IMR-90 (cell line): Measurements from ENCODE around the gene ACACB. TPM values are rescaled to one million over a fixed set of nuclear protein-coding genes. Genes with fewer than 3 reads are reported as not detected.

Experiments
- ATAC-seq: fragments of 200-7000 bp; cut with Tn5 transposase; 2 replicates; pipeline ENCODE4 v1.9.1; 2020; ENCODE audit warnings: low read depth, mild to moderate bottlenecking, moderate library complexity
- BruUV-seq: library from RNA; stranded (reverse); fragments of 400-500 nt; replicated peaks from 2 replicates; lab custom pipeline; 2021; lab: Mats Ljungman, UMichigan
- CTCF ChIA-PET: fragments of 300-600 bp; formaldehyde crosslinking; extraction: SDS; loops from one replicate; lab custom pipeline; 2021; ENCODE audit warnings: antibody characterized with exemption; lab: Yijun Ruan, JAX
- POLR2A ChIA-PET: fragments of 300-600 bp; sonication (Branson Sonifier 250); formaldehyde crosslinking; loops from one replicate; lab custom pipeline; 2022; ENCODE audit warnings: antibody characterized with exemption; ENCODE audit not compliant: unreplicated experiment; lab: Charles Lee
- DNase-seq: peaks from one replicate; pipeline ENCODE4 v3.0.0; 2013
- H2AFZ ChIP-seq: replicated peaks from 2 replicates; pipeline ENCODE3; 2013; ENCODE audit warnings: low read length, mild to moderate bottlenecking; ENCODE audit not compliant: poor library complexity
- H2AK5ac ChIP-seq: 2 replicates; pipeline ENCODE4 v1.6.1; 2013; ENCODE audit warnings: low read depth, low read length, inconsistent platforms
- H2AK9ac ChIP-seq: replicated peaks from 2 replicates; pipeline ENCODE3; 2013; ENCODE audit warnings: mild to moderate bottlenecking, low read depth, low read length, moderate library complexity; ENCODE audit not compliant: poor library complexity
- H2BK120ac ChIP-seq: 2 replicates; pipeline ENCODE4 v1.6.1; 2013; ENCODE audit warnings: low read depth, low read length, inconsistent platforms
- H2BK15ac ChIP-seq: 3 replicates; pipeline ENCODE4 v1.6.1; 2013; ENCODE audit warnings: low read depth, low read length, inconsistent platforms
- H2BK20ac ChIP-seq: 2 replicates; pipeline ENCODE4 v1.6.1; 2013; ENCODE audit warnings: low read depth, mild to moderate bottlenecking, inconsistent platforms, low read length, moderate library complexity
- H2BK5ac ChIP-seq: 2 replicates; pipeline ENCODE4 v1.6.1; 2013; ENCODE audit warnings: mild to moderate bottlenecking, low read depth, low read length, inconsistent platforms; ENCODE audit not compliant: poor library complexity, severe bottlenecking
- H3K14ac ChIP-seq: replicated peaks from 2 replicates; pipeline ENCODE4 v1.6.1; 2013; ENCODE audit warnings: low read depth, low read length, inconsistent platforms
- H3K18ac ChIP-seq: 2 replicates; pipeline ENCODE4 v1.6.1; 2013; ENCODE audit warnings: low read depth, low read length, control low read depth
- H3K23ac ChIP-seq: 2 replicates; pipeline ENCODE4 v1.6.1; 2013; ENCODE audit warnings: low read depth, low read length, inconsistent platforms
- H3K27ac ChIP-seq: 2 replicates; pipeline ENCODE4 v1.5.1; 2013; ENCODE audit warnings: mild to moderate bottlenecking, control low read depth, low read length; ENCODE audit not compliant: insufficient read depth
- H3K27me3 ChIP-seq: 2 replicates; pipeline ENCODE4 v1.6.1; 2013; ENCODE audit warnings: low read length; ENCODE audit not compliant: control insufficient read depth, insufficient read depth
- H3K36me3 ChIP-seq: 2 replicates; pipeline ENCODE4 v1.6.1; 2013; ENCODE audit warnings: low read length, mixed read lengths; ENCODE audit not compliant: control insufficient read depth, insufficient read depth
- H3K4ac ChIP-seq: 2 replicates; pipeline ENCODE4 v1.6.1; 2013; ENCODE audit warnings: low read depth, low read length, inconsistent platforms
- H3K4me1 ChIP-seq: 2 replicates; pipeline ENCODE4 v1.6.1; 2013; ENCODE audit warnings: low read length, mixed read lengths; ENCODE audit not compliant: control insufficient read depth, insufficient read depth
- H3K4me2 ChIP-seq: 2 replicates; pipeline ENCODE4 v1.6.1; 2013; ENCODE audit warnings: low read depth, mild to moderate bottlenecking, control low read depth, low read length, moderate library complexity
- H3K4me3 ChIP-seq: 2 replicates; pipeline ENCODE4 v1.5.1; 2013; ENCODE audit warnings: low read depth, mild to moderate bottlenecking, control low read depth, low read length, moderate library complexity; ENCODE audit not compliant: insufficient read depth
- H3K56ac ChIP-seq: 2 replicates; pipeline ENCODE4 v1.6.1; 2013; ENCODE audit warnings: low read length, inconsistent platforms; ENCODE audit not compliant: insufficient read depth; ENCODE audit errors: extremely low read depth
- H3K79me1 ChIP-seq, 2 experiments: 2 replicates each; pipeline ENCODE4 v1.6.1; 2013; ENCODE audit warnings: low read length in 2 of 2, inconsistent platforms in 1 of 2, low read depth in 1 of 2
- H3K9ac ChIP-seq: 2 replicates; pipeline ENCODE4 v1.6.1; 2013; ENCODE audit warnings: low read depth, low read length, control low read depth
- H3K9me1 ChIP-seq: 2 replicates; pipeline ENCODE4 v1.6.1; 2013; ENCODE audit warnings: low read length, inconsistent platforms; ENCODE audit not compliant: insufficient read depth
- H3K9me3 ChIP-seq: 2 replicates; pipeline ENCODE4 v1.6.1; 2013; ENCODE audit warnings: low read length; ENCODE audit not compliant: control insufficient read depth, insufficient read depth
- H4K20me1 ChIP-seq: 2 replicates; pipeline ENCODE4 v1.6.1; 2013; ENCODE audit warnings: low read length, inconsistent platforms; ENCODE audit not compliant: insufficient read depth
- H4K5ac ChIP-seq: 2 replicates; pipeline ENCODE4 v1.6.1; 2013; ENCODE audit warnings: mild to moderate bottlenecking, low read depth, low read length, control low read depth
- H4K8ac ChIP-seq, 2 experiments: 2 replicates each; pipeline ENCODE4 v1.6.1; 2013; ENCODE audit warnings: low read depth in 2 of 2, low read length in 2 of 2, control low read depth in 1 of 2, inconsistent platforms in 1 of 2
- H4K91ac ChIP-seq: 2 replicates; pipeline ENCODE4 v1.6.1; 2013; ENCODE audit warnings: low read depth, low read length, inconsistent platforms; ENCODE audit not compliant: insufficient read depth
- CEBPB ChIP-seq: IDR thresholded peaks from 2 replicates; pipeline ENCODE4 v1.6.1; 2012; ENCODE audit warnings: low read depth, low read length, improper control_type of control experiment
- CHD1 ChIP-seq: IDR thresholded peaks from 2 replicates; pipeline ENCODE4 v1.6.1; 2012; ENCODE audit warnings: low read depth, low read length, improper control_type of control experiment
- FOS ChIP-seq: fragments of 150-350 bp; IDR thresholded peaks from 2 replicates; pipeline ENCODE4 v1.6.1; 2016; ENCODE audit warnings: low read depth, low read length
- MAFK ChIP-seq: IDR thresholded peaks from 2 replicates; pipeline ENCODE4 v1.6.1; 2012; ENCODE audit warnings: low read depth, low read length, improper control_type of control experiment
- MAZ ChIP-seq: IDR thresholded peaks from 2 replicates; pipeline ENCODE4 v1.6.1; 2012; ENCODE audit warnings: low read depth, mild to moderate bottlenecking, low read length, improper control_type of control experiment, moderate library complexity, borderline replicate concordance
- MXI1 ChIP-seq: IDR thresholded peaks from 2 replicates; pipeline ENCODE4 v1.6.1; 2012; ENCODE audit warnings: low read depth, mild to moderate bottlenecking, low read length, moderate library complexity, borderline replicate concordance
- POLR2A ChIP-seq: IDR thresholded peaks from 2 replicates; pipeline ENCODE4 v1.6.1; 2012; ENCODE audit warnings: mild to moderate bottlenecking, low read depth, low read length
- RAD21 ChIP-seq: IDR thresholded peaks from 2 replicates; pipeline ENCODE4 v1.6.1; 2012; ENCODE audit warnings: low read length, improper control_type of control experiment
- RCOR1 ChIP-seq: IDR thresholded peaks from 2 replicates; pipeline ENCODE4 v1.6.1; 2012; ENCODE audit warnings: mild to moderate bottlenecking, low read length, improper control_type of control experiment; ENCODE audit not compliant: insufficient replicate concordance
- RFX5 ChIP-seq: IDR thresholded peaks from 2 replicates; pipeline ENCODE4 v1.8.0; 2012; ENCODE audit warnings: low read depth, mild to moderate bottlenecking, low read length, moderate library complexity
- SMC3 ChIP-seq: fragments of 150-350 bp; IDR thresholded peaks from 2 replicates; pipeline ENCODE4 v1.6.1; 2016; ENCODE audit warnings: low read depth, mild to moderate bottlenecking, antibody characterized with exemption, low read length, moderate library complexity
- WGBS, 2 experiments: methylation state at CpG; one replicate each; pipeline versions ENCODE4 v1.1.5 to v1.1.7; 2013; ENCODE audit warnings: missing lambda C conversion rate in 2 of 2; ENCODE audit not compliant: insufficient read length in 1 of 2; ENCODE audit errors: extremely low coverage in 2 of 2; 5-methylcytosine and 5-hydroxymethylcytosine counted together
- dilution Hi-C: fragments of 300-500 bp; cut with HindIII; formaldehyde crosslinking; loops from one replicate; pipeline ENCODE4 v1.14.3; 2018; ENCODE audit warnings: low sequenced_read_pairs; ENCODE audit not compliant: unreplicated experiment
- in situ Hi-C: fragments of 300-500 bp; cut with MboI; formaldehyde crosslinking; loops from 3 replicates; pipeline ENCODE4 v1.14.3; 2019; ENCODE audit warnings: low sequenced_read_pairs, inconsistent platforms, mixed read lengths
- intact Hi-C: fragments of 100-400 bp; cut with micrococcal nuclease; formaldehyde crosslinking; loops from 2 replicates; pipeline ENCODE4 v1.10.0; 2022
- polyA plus RNA-seq, 3 experiments: library from polyadenylated mRNA; depleted of rRNA; stranded (reverse); fragments of >200 nt; gene quantifications; 2 replicates each; pipeline ENCODE4 v1.2.3, GENCODE V29; 2012; ENCODE audit warnings: low replicate concordance in 1 of 3
- total RNA-seq: library from RNA; depleted of rRNA; stranded (reverse); fragments of >200 nt; gene quantifications from 2 replicates; pipeline ENCODE4 v1.2.3, GENCODE V29; 2012
- TF ChIP-seq, protein P1 (sequence below): fragments of 150-350 bp; IDR thresholded peaks from 2 replicates; pipeline ENCODE4 v1.6.1; 2016; ENCODE audit warnings: low read depth, mild to moderate bottlenecking, low read length, moderate library complexity, borderline replicate concordance
- TF ChIP-seq, protein P2 (sequence below): conservative IDR thresholded peaks from 2 replicates; pipeline ENCODE4 v1.5.1; 2012; ENCODE audit warnings: mild to moderate bottlenecking, low read depth, low read length, improper control_type of control experiment
- TF ChIP-seq, protein P3 (sequence below): fragments of 150-350 bp; IDR thresholded peaks from 2 replicates; pipeline ENCODE4 v1.6.1; 2017; ENCODE audit warnings: mild to moderate bottlenecking, antibody characterized with exemption, low read length, low read depth

Gene ACACB
- total and polyA plus RNA-seq, 2 of the 4 experiments (the other 2 are of a cell fraction) = 2.0 to 2.1 TPM

DNA sequence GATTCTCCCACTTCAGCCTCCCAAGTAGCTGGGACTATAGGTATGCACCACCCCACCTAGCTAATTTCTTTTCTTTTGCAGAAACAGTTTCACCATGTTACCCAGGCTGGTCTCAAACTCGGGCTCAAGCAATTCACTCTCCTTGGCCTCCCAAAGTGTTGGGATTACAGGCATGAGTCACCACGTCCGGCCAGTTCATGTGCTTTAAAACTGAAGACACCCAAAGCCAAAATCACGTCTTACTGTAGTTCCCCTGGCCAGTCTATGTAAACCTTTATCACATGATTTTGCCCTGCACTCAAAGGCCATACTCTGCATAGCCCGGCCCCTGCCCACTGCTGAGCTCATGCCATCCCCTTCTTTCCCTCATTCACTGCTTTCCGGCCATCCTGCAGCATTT, 27.6 kb upstream of the ACACB start:
- H3K9me3 ChIP-seq = no peaks in the 10 kb centered on the region
- peak; percentile 62 for DNase-seq
- H2BK20ac ChIP-seq = no peak overlapping the region
- H2AK5ac ChIP-seq = no peak overlapping the region
- no peak overlapping the region for H3K9ac ChIP-seq
- peaks cover 7% of the 10 kb centered on the region for H3K4me1 ChIP-seq
- H3K4ac ChIP-seq = no peak overlapping the region
- H3K4me3 ChIP-seq = no peak overlapping the region
- POLR2A ChIA-PET = interaction anchor here (0.6 kb wide), 1 partner anchor 491 kb away, joined by 7 read pairs; the partner anchor contains the start of gene TMEM119
- CTCF ChIA-PET = interaction anchor here (1.0 kb wide), 1 partner anchor 454 kb away, joined by 3 read pairs; no protein-coding TSS in a partner anchor
- intact Hi-C loops = no loop called here
- H3K79me1 ChIP-seq = peaks cover 10 to 19% of the 10 kb centered on the region in 2 experiments
- no peak overlapping the region for H2AK9ac ChIP-seq
- no peak overlapping the region for H2BK5ac ChIP-seq
- H2BK120ac ChIP-seq = no peak overlapping the region
- H3K18ac ChIP-seq = no peak overlapping the region
- 89% methylated on average over 1 of the region's 6 CpGs; no CpG with 5 or more reads in 1 of the 2 experiments for WGBS, 2 experiments
- no peaks in the 10 kb centered on the region for H4K20me1 ChIP-seq
- no peaks in the 10 kb centered on the region for H3K27me3 ChIP-seq
- H3K9me1 ChIP-seq = 0 out of 2 replicates have a peak, but pooled peaks cover 5% of the 10 kb centered on the region
- no peak overlapping the region for H3K56ac ChIP-seq
- no peak overlapping the region for H2BK15ac ChIP-seq
- peaks cover 21% of the 10 kb centered on the region for H3K36me3 ChIP-seq
- dilution Hi-C loops = no loop called here
- H4K91ac ChIP-seq = no peak overlapping the region
- no peak for TF ChIP-seq POLR2A
- no peak for TF ChIP-seq RFX5
- TF ChIP-seq, protein P1, sequence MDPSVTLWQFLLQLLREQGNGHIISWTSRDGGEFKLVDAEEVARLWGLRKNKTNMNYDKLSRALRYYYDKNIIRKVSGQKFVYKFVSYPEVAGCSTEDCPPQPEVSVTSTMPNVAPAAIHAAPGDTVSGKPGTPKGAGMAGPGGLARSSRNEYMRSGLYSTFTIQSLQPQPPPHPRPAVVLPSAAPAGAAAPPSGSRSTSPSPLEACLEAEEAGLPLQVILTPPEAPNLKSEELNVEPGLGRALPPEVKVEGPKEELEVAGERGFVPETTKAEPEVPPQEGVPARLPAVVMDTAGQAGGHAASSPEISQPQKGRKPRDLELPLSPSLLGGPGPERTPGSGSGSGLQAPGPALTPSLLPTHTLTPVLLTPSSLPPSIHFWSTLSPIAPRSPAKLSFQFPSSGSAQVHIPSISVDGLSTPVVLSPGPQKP = no peak
- TF ChIP-seq CEBPB = no peak
- no peak for TF ChIP-seq MAFK
- no peak for TF ChIP-seq RAD21
- no peak for TF ChIP-seq RCOR1
- TF ChIP-seq MAZ = no peak
- TF ChIP-seq FOS = no peak
- TF ChIP-seq SMC3 = no peak
- TF ChIP-seq, protein P2, sequence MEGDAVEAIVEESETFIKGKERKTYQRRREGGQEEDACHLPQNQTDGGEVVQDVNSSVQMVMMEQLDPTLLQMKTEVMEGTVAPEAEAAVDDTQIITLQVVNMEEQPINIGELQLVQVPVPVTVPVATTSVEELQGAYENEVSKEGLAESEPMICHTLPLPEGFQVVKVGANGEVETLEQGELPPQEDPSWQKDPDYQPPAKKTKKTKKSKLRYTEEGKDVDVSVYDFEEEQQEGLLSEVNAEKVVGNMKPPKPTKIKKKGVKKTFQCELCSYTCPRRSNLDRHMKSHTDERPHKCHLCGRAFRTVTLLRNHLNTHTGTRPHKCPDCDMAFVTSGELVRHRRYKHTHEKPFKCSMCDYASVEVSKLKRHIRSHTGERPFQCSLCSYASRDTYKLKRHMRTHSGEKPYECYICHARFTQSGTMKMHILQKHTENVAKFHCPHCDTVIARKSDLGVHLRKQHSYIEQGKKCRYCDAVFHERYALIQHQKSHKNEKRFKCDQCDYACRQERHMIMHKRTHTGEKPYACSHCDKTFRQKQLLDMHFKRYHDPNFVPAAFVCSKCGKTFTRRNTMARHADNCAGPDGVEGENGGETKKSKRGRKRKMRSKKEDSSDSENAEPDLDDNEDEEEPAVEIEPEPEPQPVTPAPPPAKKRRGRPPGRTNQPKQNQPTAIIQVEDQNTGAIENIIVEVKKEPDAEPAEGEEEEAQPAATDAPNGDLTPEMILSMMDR = no peak
- TF ChIP-seq MXI1 = no peak
- TF ChIP-seq CHD1 = no peak
- TF ChIP-seq, protein P3, sequence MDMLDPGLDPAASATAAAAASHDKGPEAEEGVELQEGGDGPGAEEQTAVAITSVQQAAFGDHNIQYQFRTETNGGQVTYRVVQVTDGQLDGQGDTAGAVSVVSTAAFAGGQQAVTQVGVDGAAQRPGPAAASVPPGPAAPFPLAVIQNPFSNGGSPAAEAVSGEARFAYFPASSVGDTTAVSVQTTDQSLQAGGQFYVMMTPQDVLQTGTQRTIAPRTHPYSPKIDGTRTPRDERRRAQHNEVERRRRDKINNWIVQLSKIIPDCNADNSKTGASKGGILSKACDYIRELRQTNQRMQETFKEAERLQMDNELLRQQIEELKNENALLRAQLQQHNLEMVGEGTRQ = no peak
- BruUV-seq = no TSS peak
- H3K23ac ChIP-seq = no peak overlapping the region
- no peak overlapping the region; a peak in 1 of 4 replicates for H4K8ac ChIP-seq
- peak overlapping the region; percentile 29; the same call in 1 of the 2 replicates for H3K27ac ChIP-seq
- in situ Hi-C loops = loop anchor here (25.0 kb wide), 1 partner anchor 452 kb away; the partner anchor contains the start of gene SELPLG
- peak overlapping the region; percentile 61 for H2AFZ ChIP-seq
- no peak overlapping the region for H4K5ac ChIP-seq
- ATAC-seq = peak; percentile 33
- no peak overlapping the region for H3K14ac ChIP-seq
- no peak overlapping the region for H3K4me2 ChIP-seq
